ENCODE data around the gene CHPF2. TPM values are rescaled to one million over a fixed set of nuclear protein-coding genes. Genes with fewer than 3 reads are reported as not detected.

The CHPF2 gene
- total RNA-seq, 2 experiments from 2014 or later, result 34.7 to 36.1 TPM

- DNase-seq (no peak), ATAC-seq (no peak)
- H3K27me3 Mint-ChIP-seq (ENCODE audit: low read depth), result peaks cover 25% of the 10 kb centered on the region
- no peaks in the 10 kb centered on the region for H3K4me1 Mint-ChIP-seq (ENCODE audit: low read depth)
- no peaks in the 10 kb centered on the region for H3K9me3 Mint-ChIP-seq (ENCODE audit: insufficient read depth)
- H3K36me3 Mint-ChIP-seq (ENCODE audit: low read depth), result no peaks in the 10 kb centered on the region
- H3K27ac Mint-ChIP-seq, result no peak overlapping the region
- no peak overlapping the region for H3K4me3 Mint-ChIP-seq
- ChIA-PET POLR2A (no interaction called here), CTCF (no interaction called here)
These were observed 25.7 kb downstream of the CHPF2 start for GRCh38 chr7:151257990-151258389.

GRCh38 chr7:151260471-151260870 is 28.2 kb downstream of the CHPF2 start:
- Mint-ChIP-seq H3K27me3 (ENCODE audit: low read depth) (peaks cover 7% of the 10 kb centered on the region), H3K36me3 (ENCODE audit: low read depth) (no peaks in the 10 kb centered on the region), H3K4me1 (ENCODE audit: low read depth) (no peaks in the 10 kb centered on the region), H3K9me3 (ENCODE audit: insufficient read depth) (no peaks in the 10 kb centered on the region), H3K27ac (no peak overlapping the region), H3K4me3 (no peak overlapping the region)
- POLR2A ChIA-PET, result no interaction called here
- DNase-seq, result no peak
- no peak for ATAC-seq
- CTCF ChIA-PET, result interaction anchor here (0.7 to 1.6 kb wide), 2 partner anchors 16 to 43 kb away, joined by 3 read pairs; no protein-coding TSS in a partner anchor

DNA sequence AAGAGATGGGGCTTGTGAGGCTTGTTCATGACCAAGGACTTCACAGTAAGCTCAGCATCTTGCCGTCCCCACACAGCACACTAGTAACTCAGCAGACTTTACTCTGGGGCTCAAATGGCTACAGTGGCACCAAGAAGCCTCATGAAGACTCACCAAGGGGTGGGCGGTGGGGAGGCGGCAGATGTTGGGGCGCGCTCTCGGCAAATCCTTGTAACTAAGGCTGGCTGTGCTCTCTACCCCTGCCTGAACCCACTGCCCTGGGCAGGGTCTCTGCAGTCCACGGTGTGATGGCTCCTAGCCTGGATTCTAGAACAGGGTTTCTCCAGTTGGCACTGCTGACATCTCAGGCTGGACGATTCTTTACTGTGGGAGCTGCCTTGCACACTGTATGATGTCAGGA is 28.6 kb downstream of the CHPF2 start:
- ChIA-PET POLR2A (no interaction called here), CTCF (interaction anchor here (0.7 to 1.6 kb wide), 2 partner anchors 17 kb away, joined by 3 to 6 read pairs; no protein-coding TSS in a partner anchor)
- Mint-ChIP-seq H3K9me3 (ENCODE audit: insufficient read depth) (no peaks in the 10 kb centered on the region), H3K27me3 (ENCODE audit: low read depth) (peaks cover 5% of the 10 kb centered on the region), H3K4me3 (no peak overlapping the region), H3K27ac (no peak overlapping the region), H3K36me3 (ENCODE audit: low read depth) (no peaks in the 10 kb centered on the region), H3K4me1 (ENCODE audit: low read depth) (no peaks in the 10 kb centered on the region)
- ATAC-seq, result no peak
- no peak for DNase-seq

DNA sequence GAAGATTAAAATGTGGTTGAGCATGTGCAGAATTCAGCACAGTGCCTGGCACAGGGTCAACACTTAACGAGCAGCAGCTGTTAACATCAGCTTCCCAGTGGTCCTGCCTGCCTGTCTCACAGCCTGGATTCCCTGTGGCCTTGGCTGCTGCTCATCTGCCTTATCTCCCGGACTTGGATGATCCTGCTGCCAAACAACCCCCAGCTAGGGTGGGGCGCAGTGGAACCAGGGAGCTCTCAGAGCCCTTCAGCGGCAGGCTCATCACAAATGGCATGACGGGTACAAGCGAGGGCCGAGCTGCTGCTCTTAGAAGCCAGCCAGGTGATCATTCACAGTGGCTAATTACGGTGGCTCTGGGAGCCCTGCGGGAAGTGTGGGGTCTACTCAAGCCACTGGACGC is 29.2 kb downstream of the CHPF2 start:
- H3K9me3 Mint-ChIP-seq (ENCODE audit: insufficient read depth), result no peaks in the 10 kb centered on the region
- no peak overlapping the region for H3K27ac Mint-ChIP-seq
- no peaks in the 10 kb centered on the region for H3K36me3 Mint-ChIP-seq (ENCODE audit: low read depth)
- ATAC-seq, result no peak
- ChIA-PET CTCF (interaction anchor here (1.6 kb wide), 1 partner anchor 17 kb away, joined by 6 read pairs; no protein-coding TSS in a partner anchor), POLR2A (interaction anchor here (0.5 to 0.6 kb wide), 2 partner anchors 528 to 843 kb away, joined by 3 read pairs; no protein-coding TSS in a partner anchor)
- no peaks in the 10 kb centered on the region for H3K4me1 Mint-ChIP-seq (ENCODE audit: low read depth)
- H3K4me3 Mint-ChIP-seq, result no peak overlapping the region
- peaks cover 5% of the 10 kb centered on the region for H3K27me3 Mint-ChIP-seq (ENCODE audit: low read depth)
- DNase-seq, result no peak

- H3K36me3 Mint-ChIP-seq (ENCODE audit: low read depth), result no peaks in the 10 kb centered on the region
- peaks cover 5% of the 10 kb centered on the region for H3K27me3 Mint-ChIP-seq (ENCODE audit: low read depth)
- no peaks in the 10 kb centered on the region for H3K9me3 Mint-ChIP-seq (ENCODE audit: insufficient read depth)
- ChIA-PET POLR2A (no interaction called here), CTCF (interaction anchor here (0.7 kb wide), 1 partner anchor 27 kb away, joined by 4 read pairs; no protein-coding TSS in a partner anchor)
- no peaks in the 10 kb centered on the region for H3K4me1 Mint-ChIP-seq (ENCODE audit: low read depth)
- H3K27ac Mint-ChIP-seq, result no peak overlapping the region
- no peak overlapping the region for H3K4me3 Mint-ChIP-seq
- DNase-seq (no peak), ATAC-seq (no peak)
These were observed 32.3 kb downstream of the CHPF2 start for GRCh38 chr7:151264615-151265014.

GRCh38 chr7:151265351-151265931 is 33.2 kb downstream of the CHPF2 start:
- ATAC-seq (no peak), DNase-seq (no peak)
- H3K27ac Mint-ChIP-seq, result no peak overlapping the region
- no peaks in the 10 kb centered on the region for H3K4me1 Mint-ChIP-seq (ENCODE audit: low read depth)
- CTCF ChIA-PET, result no interaction called here
- no peak overlapping the region for H3K4me3 Mint-ChIP-seq
- POLR2A ChIA-PET, result no interaction called here
- H3K27me3 Mint-ChIP-seq (ENCODE audit: low read depth), result peaks cover 5% of the 10 kb centered on the region
- H3K9me3 Mint-ChIP-seq (ENCODE audit: insufficient read depth), result no peaks in the 10 kb centered on the region
- H3K36me3 Mint-ChIP-seq (ENCODE audit: low read depth), result no peaks in the 10 kb centered on the region

- ATAC-seq (no peak), DNase-seq (no peak)
- POLR2A ChIA-PET, result no interaction called here
- CTCF ChIA-PET, result interaction anchor here (2.0 kb wide), 1 partner anchor 25 kb away, joined by 6 read pairs; no protein-coding TSS in a partner anchor
- Mint-ChIP-seq H3K9me3 (ENCODE audit: insufficient read depth) (no peaks in the 10 kb centered on the region), H3K27me3 (ENCODE audit: low read depth) (no peaks in the 10 kb centered on the region), H3K27ac (no peak overlapping the region), H3K4me1 (ENCODE audit: low read depth) (peaks cover 12% of the 10 kb centered on the region), H3K4me3 (no peak overlapping the region), H3K36me3 (ENCODE audit: low read depth) (no peaks in the 10 kb centered on the region)
These were observed 37.2 kb downstream of the CHPF2 start for GRCh38 chr7:151269511-151269910.

DNA sequence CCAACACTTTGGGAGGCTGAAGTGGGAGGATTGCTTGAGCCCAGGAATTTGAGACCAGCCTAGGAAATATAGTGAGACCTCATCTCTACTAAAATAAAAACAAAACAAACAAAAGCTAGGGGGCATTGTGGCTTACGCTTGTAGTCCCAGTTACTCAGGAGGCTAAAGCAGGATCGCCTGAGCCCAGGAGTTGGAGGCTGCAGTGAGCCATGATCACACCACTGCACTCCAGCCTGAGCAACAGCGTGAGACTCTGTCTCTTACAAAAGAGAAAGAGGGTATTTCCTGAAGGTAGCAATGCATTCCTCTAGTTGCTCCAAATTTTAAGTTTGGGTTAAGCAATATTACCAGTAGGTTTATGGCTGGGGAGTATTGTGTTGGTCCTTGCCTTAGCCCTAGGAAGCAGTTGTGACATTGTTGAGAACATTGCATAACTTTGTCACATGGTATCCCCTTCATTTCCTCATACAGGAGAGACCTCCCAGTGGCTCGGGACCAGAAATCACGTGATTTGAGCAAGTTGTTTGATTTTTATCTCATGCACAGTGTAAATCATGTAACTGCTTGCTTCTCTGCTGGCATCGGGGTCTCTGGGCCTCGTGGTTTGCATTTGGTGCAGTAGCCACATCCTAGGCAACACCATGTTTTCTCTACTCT is 39.5 kb downstream of the CHPF2 start:
- CTCF ChIA-PET, result no interaction called here

DNA sequence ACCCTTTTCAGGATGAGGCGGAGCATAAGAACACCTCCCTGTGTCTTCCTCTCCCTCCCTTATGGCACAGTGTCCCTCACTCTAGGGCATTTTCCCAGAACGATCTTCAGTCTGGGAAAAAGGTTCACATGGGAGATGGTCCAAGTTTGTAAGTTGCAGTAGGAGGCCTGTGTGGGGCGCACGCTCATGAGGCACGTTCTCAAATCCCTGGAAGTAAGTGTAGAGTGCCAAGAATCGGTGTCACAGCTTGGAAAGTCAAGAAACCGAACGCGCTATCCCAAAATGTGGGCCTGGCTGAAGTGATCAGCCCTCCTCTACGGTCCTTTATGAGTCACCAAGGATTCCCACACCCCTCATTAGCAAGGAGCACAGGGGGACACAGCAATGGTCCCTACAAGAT is 40.1 kb downstream of the CHPF2 start:
- peaks cover 6% of the 10 kb centered on the region for H3K27me3 Mint-ChIP-seq (ENCODE audit: low read depth)
- H3K9me3 Mint-ChIP-seq (ENCODE audit: insufficient read depth), result no peaks in the 10 kb centered on the region
- H3K4me1 Mint-ChIP-seq (ENCODE audit: low read depth), result peaks cover 16% of the 10 kb centered on the region
- H3K4me3 Mint-ChIP-seq, result no peak overlapping the region
- H3K27ac Mint-ChIP-seq, result no peak overlapping the region
- ChIA-PET CTCF (no interaction called here), POLR2A (no interaction called here)
- no peak for ATAC-seq
- H3K36me3 Mint-ChIP-seq (ENCODE audit: low read depth), result no peaks in the 10 kb centered on the region
- no peak for DNase-seq

More for the DNA sequence above, 39.5 kb downstream of the CHPF2 start:
- no peak overlapping the region for H3K27ac Mint-ChIP-seq
- H3K4me1 Mint-ChIP-seq (ENCODE audit: low read depth), result peaks cover 12% of the 10 kb centered on the region
- H3K27me3 Mint-ChIP-seq (ENCODE audit: low read depth), result peaks cover 4% of the 10 kb centered on the region
- H3K9me3 Mint-ChIP-seq (ENCODE audit: insufficient read depth), result no peaks in the 10 kb centered on the region
- ATAC-seq (no peak), DNase-seq (peak; percentile 46)
- H3K36me3 Mint-ChIP-seq (ENCODE audit: low read depth), result no peaks in the 10 kb centered on the region
- POLR2A ChIA-PET, result no interaction called here
- H3K4me3 Mint-ChIP-seq, result no peak overlapping the region

DNA sequence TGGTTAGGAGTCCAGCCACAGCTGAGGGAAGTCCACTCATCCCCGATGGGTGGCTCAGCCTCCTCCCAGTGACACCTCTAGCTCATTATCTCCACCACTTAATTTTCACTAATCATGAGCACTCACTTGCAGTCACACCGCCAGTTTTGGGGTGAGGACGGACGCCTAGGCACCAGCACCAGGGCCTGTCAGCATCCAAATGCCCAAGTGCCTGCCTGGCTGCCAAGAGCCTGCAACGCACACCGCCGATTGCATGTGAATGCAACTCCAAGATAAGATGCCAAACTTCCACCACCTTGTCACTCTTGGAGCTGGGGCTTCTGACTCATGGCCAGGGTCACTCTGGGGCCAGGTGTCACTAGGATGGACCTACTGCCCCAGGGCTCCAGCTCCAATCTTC is 40.6 kb downstream of the CHPF2 start:
- Mint-ChIP-seq H3K4me3 (no peak overlapping the region), H3K36me3 (ENCODE audit: low read depth) (no peaks in the 10 kb centered on the region), H3K27me3 (ENCODE audit: low read depth) (peaks cover 6% of the 10 kb centered on the region), H3K27ac (no peak overlapping the region), H3K9me3 (ENCODE audit: insufficient read depth) (no peaks in the 10 kb centered on the region), H3K4me1 (ENCODE audit: low read depth) (peaks cover 19% of the 10 kb centered on the region)
- CTCF ChIA-PET, result interaction anchor here (1.0 kb wide), 1 partner anchor 29 kb away, joined by 4 read pairs; no protein-coding TSS in a partner anchor
- no peak for ATAC-seq
- DNase-seq, result no peak
- POLR2A ChIA-PET, result no interaction called here

DNA sequence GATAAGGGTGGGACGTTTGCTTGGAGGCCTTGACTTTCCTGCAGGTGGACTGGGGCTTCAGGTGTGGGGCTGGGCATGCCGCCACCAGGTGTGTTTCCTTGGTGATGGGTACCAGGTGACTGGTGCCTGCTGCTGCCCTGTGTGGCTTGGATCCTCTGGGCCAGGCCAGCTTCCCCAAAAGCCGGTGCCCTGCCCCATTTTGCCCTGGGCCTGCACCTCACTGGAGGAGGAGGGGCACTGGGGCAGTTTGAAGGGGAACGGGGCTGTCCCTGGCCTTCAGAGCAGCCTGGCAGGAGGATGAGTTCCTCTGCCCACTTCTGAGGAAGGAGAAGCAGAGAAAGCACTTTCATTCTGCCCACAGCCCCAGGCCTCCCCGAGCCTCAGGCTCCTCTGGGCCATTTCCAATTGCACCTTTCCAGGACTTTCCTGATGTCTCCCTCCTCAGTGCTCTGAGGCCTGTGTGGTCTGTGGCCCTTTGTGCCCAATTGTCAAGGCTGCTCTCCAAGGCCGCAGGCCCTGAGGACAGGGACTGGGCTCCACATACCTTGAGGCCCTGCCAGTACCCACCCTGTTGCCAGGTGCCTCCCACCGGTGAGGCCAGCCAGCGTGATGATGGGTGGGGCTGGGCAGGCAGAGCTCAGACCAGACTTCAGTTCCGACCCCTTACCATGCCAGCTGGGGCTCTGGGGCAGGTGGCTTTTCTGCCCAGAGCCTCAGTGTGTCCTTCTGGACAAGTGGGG is 41.5 kb downstream of the CHPF2 start:
- ChIA-PET CTCF (interaction anchor here (1.0 kb wide), 1 partner anchor 30 kb away, joined by 4 read pairs; no protein-coding TSS in a partner anchor), POLR2A (no interaction called here)
- Mint-ChIP-seq H3K4me3 (no peak overlapping the region), H3K36me3 (ENCODE audit: low read depth) (no peaks in the 10 kb centered on the region), H3K27me3 (ENCODE audit: low read depth) (peaks cover 8% of the 10 kb centered on the region), H3K9me3 (ENCODE audit: insufficient read depth) (no peaks in the 10 kb centered on the region), H3K27ac (no peak overlapping the region), H3K4me1 (ENCODE audit: low read depth) (peaks cover 19% of the 10 kb centered on the region)
- ATAC-seq (no peak), DNase-seq (no peak)

GRCh38 chr7:151274396-151274795 is 42.1 kb downstream of the CHPF2 start:
- no peak for ATAC-seq
- Mint-ChIP-seq H3K4me3 (no peak overlapping the region), H3K9me3 (ENCODE audit: insufficient read depth) (no peaks in the 10 kb centered on the region), H3K27ac (no peak overlapping the region), H3K27me3 (ENCODE audit: low read depth) (peaks cover 8% of the 10 kb centered on the region), H3K4me1 (ENCODE audit: low read depth) (peaks cover 19% of the 10 kb centered on the region), H3K36me3 (ENCODE audit: low read depth) (no peaks in the 10 kb centered on the region)
- no peak for DNase-seq
- POLR2A ChIA-PET, result no interaction called here
- CTCF ChIA-PET, result no interaction called here

Data from activated CD8-positive, alpha-beta T cell treated with anti-CD3 and anti-CD28 coated beads, Interleukin-2, amount 10 ng/mL, durations not matched to agents 7 days and 5 days (primary cell).